Keratinocyte (primary cell): ENCODE results near the gene SHROOM1.

Experiments
- EZH2 ChIP-seq: IDR thresholded peaks from one replicate; pipeline ENCODE4 v1.6.1; 2012; ENCODE audit warnings: inconsistent platforms, mild to moderate bottlenecking, low read length, moderate library complexity
- TF ChIP-seq, protein P1 (sequence below), 3 experiments: IDR thresholded peaks in 1 of 3; conservative IDR thresholded peaks in 1 of 3; optimal IDR thresholded peaks in 1 of 3; 2 replicates in 2 of 3; 3 replicates in 1 of 3; pipeline versions ENCODE3 to v1.5.1; 2011; ENCODE audit warnings: low read length in 3 of 3, mild to moderate bottlenecking in 3 of 3, moderate library complexity in 2 of 3, control low read depth in 1 of 3, inconsistent platforms in 1 of 3; ENCODE audit not compliant: insufficient read depth in 2 of 3; ENCODE audit errors: extremely low read depth in 1 of 3

DNA sequence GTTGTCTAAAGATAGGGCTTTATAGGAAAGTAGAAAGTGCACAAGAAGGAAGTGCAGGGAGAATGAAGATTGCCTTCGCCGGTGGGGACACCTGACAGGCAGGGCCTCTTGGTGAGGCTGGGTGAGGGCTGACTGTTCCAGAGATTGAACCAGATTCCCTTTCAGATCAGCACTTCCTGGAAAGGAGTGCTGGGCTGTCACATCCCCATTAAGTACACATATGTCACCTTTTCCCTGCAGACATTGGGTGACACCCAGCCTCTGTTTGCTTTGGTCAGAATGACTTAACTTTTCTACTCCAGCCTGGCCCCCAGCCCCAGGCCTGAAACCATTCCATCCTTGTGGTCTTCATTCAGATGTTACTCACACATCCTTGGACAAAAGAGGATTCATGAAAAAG lies 7.4 kb upstream of the SHROOM1 start:
- TF ChIP-seq, protein P1, sequence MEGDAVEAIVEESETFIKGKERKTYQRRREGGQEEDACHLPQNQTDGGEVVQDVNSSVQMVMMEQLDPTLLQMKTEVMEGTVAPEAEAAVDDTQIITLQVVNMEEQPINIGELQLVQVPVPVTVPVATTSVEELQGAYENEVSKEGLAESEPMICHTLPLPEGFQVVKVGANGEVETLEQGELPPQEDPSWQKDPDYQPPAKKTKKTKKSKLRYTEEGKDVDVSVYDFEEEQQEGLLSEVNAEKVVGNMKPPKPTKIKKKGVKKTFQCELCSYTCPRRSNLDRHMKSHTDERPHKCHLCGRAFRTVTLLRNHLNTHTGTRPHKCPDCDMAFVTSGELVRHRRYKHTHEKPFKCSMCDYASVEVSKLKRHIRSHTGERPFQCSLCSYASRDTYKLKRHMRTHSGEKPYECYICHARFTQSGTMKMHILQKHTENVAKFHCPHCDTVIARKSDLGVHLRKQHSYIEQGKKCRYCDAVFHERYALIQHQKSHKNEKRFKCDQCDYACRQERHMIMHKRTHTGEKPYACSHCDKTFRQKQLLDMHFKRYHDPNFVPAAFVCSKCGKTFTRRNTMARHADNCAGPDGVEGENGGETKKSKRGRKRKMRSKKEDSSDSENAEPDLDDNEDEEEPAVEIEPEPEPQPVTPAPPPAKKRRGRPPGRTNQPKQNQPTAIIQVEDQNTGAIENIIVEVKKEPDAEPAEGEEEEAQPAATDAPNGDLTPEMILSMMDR (optimal IDR thresholded peaks at IDR 0.05 in 1 of 3, IDR thresholded peaks at IDR 0.05 in 1 of 3, conservative IDR thresholded peaks at IDR 0.05 in 1 of 3; ENCODE audit: extremely low read depth in 1 of 3, insufficient read depth in 2 of 3, low read length in 3 of 3) = no peak
- TF ChIP-seq EZH2 = no peak
